ENCODE results near the gene FAM174C.
A peak's percentile ranks its signal among the peaks of the same experiment; 100 is the strongest.

FAM174C gene

GRCh38 chr19:1275260-1275975, at the start of gene FAM174C:
FAM174C (plus strand) TSS chr19:1275530; CDS start chr19:1275550, 20 bp downstream.
- peak; percentile 94 to 95 for DNase-seq (ENCODE audit: low read depth in 2 of 2)

DNA sequence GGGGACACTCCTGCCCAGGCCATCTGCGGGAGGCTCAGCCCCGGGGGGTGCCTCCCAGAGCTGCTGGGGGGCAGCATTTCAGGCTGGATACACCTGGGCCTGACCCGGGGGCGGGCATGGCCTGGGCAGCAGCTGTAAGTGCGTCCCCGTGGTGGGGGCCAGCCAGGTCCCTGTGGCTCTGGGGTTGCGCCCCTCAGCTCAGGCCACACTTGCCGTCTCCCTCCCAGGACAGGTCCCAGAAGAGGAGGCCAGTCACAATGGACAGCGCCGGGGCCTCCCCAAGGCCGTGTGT, 49.2 kb upstream of the FAM174C start:
- no peak for DNase-seq (ENCODE audit: low read depth in 2 of 2)

GRCh38 chr19:1226522-1227303, 48.6 kb upstream of the FAM174C start:
- DNase-seq (ENCODE audit: low read depth in 2 of 2): no peak

DNA sequence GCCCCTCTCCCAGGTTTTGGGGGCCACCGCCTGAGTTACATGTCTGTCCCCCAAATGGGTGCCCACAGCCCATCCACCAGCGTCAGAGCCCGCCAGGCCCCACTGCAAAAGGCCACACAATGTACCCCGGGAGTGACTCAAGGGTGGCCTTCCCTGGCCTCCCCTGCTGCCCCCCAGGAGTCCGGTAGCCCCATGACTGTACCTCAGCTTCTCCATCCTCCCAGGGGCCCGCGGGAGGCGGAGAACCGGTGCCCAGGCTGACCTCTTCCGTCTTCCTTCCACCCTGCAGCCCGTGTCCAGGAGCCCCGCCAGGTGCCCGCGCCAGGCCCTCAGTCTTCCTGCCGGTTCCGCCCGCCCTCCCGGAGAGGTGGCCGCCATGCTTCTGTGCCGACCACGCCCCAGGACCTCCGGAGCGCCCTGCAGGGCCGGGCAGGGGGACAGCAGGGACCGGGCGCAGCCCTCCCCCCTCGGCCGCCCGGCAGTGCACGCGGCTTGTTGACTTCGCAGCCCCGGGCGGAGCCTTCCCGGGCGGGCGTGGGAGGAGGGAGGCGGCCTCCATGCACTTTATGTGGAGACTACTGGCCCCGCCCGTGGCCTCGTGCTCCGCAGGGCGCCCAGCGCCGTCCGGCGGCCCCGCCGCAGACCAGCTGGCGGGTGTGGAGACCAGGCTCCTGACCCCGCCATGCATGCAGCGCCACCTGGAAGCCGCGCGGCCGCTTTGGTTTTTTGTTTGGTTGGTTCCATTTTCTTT, 47.9 kb upstream of the FAM174C start:
- no peak for DNase-seq (ENCODE audit: low read depth in 2 of 2)

DNA sequence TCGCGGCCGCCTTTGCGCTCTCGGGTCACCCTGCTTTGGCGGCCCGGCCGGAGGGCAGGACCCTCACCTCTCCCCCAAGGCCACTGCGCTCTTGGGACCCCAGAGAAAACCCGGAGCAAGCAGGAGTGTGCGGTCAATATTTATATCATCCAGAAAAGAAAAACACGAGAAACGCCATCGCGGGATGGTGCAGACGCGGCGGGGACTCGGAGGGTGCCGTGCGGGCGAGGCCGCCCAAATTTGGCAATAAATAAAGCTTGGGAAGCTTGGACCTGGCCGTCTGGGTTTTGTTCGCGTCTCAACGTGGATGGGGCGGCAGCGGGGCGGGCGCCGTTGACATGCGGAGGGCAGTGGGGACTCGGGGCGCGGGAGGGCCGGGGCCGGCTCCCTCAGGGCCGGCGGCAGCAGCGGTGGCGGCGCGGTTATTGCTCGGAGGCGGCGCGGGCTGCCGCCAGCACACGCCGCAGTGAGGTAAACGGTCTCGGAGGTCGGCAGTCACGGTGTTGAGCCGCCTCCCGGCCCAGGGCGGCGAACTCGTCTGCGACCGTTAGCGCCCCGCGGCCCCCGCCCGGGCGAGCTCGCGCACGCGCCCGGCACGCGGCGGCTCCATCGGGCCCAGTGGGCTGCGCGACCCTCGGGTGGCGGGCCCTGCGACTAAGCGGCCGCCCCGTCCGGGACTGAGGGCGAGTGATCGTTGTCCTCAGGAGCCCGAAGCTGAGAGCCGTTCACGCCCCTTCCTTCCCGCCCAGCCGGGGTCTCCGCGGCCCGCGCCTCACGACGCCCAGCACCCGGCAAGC, 47.0 kb upstream of the FAM174C start:
- DNase-seq (ENCODE audit: low read depth in 2 of 2): no peak

DNA sequence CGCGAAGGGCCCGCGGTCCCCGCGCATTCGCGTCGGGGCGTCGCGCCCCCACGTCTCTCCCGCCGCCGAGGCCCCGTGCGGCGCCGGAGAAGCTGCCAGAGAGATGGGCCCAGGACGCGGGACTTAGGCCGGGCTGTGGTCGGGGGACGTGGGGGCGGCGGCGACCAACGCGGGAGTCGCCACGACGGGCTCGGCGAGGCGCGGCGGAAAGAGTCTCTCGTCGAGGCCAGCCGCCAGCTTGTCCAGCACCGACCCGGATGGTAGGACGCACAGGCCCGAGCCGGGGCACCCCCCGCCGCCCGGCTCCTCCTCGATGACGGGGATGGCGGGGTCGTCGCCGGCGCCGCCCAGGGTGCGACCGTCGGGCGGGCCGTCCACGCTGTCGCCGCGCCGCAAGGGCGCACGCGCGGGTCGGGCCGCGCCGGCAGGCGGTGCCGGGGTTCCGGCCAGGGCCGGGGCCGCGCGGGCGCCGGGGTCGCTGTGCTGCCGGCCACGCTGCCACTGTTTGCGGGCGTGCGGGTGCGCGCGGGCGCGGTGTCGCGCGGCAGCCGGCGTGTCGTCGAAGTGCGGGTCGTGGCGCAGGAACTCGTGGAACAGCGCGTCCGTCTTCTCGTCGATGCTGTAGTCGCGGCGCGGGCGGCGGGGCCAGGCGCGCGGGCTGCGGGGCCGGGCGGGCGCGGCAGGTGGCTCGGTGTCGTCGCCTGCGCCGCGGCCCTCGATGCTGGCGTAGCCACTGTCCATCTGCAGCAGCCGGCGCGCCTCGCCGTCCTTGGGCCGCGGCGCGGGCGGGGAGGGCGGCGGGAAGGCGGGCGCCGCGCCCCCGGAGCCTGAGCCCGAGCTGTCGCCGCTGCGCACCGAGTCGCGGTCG, 46.0 kb upstream of the FAM174C start:
- no peak for DNase-seq (ENCODE audit: low read depth in 2 of 2)

DNA sequence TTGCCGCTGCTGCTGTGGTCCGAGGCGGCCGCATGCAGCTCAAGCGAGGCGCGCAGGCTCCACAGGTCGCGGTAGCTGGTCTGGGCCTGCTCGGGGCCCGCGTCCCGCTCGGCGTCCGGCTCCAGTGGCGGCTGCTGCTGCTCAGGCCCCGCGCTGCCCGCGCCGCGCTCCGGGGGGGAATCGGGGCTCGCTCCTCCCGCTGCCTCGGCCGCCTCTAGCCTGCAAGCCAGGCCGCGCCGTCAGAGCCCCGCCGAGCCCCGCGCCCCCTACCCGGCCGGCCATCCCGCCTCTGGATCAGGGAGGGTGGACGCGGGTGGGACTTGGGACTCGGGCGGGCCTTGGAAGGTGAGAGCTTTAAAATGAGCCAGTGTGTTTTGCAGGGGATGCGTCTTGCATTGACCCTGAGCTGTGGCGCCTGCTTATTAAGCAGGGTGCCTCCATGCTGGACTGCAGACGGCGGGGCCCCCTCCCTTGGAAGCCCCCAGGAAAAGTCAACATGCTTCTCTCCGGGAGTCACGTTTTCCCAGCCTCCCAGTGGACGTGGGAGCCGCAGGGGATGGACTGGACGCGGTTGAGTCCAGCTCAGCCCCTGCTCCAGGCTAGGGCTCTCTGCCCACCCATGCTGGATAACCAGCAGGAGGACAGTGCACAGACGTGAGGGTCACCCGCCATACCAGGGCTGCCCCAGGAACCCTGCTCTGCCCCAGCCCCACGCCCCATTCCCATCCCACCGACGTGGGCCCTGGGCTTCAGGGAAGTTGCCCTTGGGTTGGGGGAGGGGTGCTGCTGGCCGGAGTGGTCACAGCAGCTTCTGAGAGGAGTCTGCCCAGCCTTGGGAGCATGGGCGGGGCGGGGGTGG, 45.2 kb upstream of the FAM174C start:
- DNase-seq (ENCODE audit: low read depth in 2 of 2): no peak

DNA sequence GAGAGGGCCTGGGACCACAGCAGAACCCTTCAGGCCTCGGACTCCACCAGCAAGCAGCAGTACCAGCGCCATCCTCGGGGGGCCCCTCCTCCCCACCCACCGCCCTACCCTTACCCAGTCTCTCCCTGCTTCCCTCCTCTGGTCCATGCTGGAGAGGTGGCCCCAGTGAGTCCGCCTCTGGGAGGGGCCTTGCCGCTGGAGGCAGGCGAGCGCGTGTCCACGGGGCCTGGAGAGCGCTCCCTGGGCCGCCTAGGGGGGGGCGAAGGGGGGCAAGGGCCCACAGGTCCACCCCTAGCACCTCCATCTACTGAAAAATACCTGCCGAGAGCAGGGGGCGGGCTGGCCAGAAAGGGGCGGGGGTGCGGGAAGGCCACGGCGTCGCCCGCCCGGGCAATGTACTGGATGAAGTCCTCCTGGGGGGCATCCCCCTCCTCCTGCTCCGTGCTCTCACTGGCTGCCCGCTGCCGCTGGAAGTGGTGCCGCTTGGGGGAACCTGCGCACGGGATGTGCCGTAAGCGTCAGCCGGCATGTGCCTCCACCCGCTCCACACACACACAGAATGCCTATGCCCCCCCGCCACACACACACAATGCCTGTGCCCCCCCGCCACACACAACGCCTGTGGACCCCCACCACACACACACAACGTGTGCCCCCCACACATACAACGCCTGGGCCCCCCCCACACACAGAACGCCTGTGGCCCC, 44.4 kb upstream of the FAM174C start:
- DNase-seq (ENCODE audit: low read depth in 2 of 2): no peak

- DNase-seq (ENCODE audit: low read depth in 2 of 2): no peak
Measured at GRCh38 chr19:1231729-1232637, 43.3 kb upstream of the FAM174C start.

DNA sequence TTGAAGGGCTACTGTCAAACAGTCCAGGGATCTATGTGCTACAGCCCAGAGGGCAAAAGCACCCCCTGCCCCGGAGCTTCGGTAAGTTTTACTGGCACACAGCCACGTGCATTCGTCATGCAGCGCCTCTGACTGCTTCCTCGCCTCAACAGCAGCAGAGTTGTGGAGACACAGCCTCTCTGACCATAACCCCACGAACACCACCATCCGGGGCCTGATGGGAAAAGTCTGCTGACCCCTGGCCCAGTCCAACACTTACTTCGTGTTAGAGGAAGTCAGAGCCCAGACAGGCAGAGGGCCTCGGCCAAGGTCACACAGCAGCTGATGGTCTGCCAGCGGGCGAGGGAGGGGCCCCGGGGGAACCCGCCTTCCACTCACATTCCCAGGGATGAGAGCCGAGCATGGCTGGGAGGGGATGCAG, 42.7 kb upstream of the FAM174C start:
- DNase-seq (ENCODE audit: low read depth in 2 of 2): no peak

- no peak for DNase-seq (ENCODE audit: low read depth in 2 of 2)
Measured at GRCh38 chr19:1233115-1233667, 42.1 kb upstream of the FAM174C start.

DNA sequence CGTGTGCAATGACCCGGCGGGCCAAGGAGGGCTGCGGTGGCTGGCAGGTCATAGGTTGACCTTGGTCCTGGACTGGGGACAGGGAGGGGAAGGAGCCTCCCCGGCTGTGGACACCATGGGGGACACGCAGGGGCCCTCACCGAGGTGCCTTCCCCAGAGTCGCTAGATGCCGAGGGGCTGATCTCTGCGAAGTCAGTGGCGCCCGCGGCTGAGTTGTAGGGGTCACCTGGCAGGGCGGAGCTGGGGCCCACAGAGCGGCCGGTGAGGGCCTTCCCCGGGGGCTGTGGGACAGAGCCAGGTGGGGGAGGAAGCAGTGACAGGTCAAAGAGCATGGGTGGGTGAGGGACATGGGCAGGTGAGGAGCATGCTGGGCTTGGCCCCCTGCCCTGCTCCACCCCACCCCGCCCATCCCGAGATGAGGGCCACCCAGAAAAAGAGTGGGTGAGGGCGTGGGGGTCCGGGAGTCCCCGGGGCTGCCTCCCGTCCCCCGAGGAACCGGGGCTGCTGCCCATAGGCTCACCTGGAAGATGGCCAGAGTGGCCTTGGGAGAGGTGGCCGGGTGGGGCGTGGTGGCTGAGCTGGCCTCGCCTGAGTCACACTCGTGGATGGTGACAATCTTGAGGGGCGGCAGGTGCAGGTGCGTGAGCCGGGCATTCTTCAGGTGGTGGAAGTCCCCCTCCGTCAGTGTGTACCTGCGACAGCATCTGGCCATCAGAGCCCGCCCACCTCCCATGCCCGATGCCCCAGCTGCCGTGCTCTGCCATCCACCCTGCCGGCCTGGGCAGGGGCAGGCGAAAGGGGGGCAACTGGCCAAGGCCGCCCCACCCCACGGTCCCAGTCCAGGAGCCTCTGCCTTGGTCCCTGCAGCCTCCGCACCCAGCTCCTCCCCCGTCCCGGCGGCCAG, 41.0 kb upstream of the FAM174C start:
- no peak for DNase-seq (ENCODE audit: low read depth in 2 of 2)

DNA sequence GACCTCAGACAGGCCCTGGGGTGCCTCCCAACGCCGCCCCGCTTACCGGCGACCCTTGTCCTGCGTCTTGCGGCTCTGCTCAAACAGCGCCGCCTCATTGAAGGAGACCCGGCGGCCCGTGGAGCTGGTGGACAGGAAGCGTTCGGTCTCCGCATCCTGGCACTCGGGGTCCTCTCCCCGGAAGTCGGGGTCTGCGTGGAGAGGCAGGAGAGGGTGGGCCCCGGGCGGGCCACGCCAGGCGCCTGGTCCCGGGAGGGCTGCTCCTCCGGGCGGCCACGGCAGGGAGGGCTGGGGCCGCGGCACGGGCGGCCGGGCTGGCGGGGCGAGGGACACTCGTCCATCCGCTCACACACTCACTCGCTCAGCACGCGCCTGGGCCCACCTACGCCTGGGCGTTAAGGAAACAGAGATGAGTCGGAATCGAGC, 40.4 kb upstream of the FAM174C start:
- DNase-seq (ENCODE audit: low read depth in 2 of 2): no peak

- no peak for DNase-seq (ENCODE audit: low read depth in 2 of 2)
Measured at GRCh38 chr19:1235625-1236538, 39.4 kb upstream of the FAM174C start.

DNA sequence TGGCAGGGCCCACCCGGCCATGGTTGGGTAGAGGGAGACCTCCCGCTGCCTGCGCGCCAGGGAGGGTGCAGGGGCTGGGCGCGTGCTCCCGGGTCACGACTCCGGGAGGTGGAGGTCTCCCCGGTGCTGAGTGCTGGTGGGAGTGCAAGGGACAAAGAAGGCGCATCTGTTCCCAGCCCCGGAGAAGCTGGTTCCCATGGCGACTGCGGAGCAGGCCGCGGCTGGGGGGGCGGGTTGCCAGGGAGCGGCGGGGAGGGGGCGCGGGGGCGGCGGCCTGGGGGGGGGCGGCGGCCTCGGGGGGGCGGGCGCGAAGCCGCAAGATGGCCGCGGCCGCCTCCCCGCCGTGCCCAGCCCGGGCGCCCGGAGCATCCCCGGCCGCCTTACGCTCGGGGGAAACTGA, 38.8 kb upstream of the FAM174C start:
- no peak for DNase-seq (ENCODE audit: low read depth in 2 of 2)
